PC-3 (cell line): ENCODE data around the gene EHMT1.

Experiments
- EZH2 ChIP-seq: fragments of 300-600 bp; sonication (generic); IDR thresholded peaks from one replicate; pipeline ENCODE4 v1.6.1; 2017; ENCODE audit warnings: antibody characterized with exemption, mild to moderate bottlenecking, low read length; ENCODE audit not compliant: unreplicated experiment
- EZH2phosphoT487 ChIP-seq: fragments of 300-600 bp; sonication (generic); IDR thresholded peaks from 2 replicates; pipeline ENCODE4 v1.6.1; 2018; ENCODE audit warnings: mild to moderate bottlenecking, antibody characterized with exemption, low read length, borderline replicate concordance
- TF ChIP-seq, protein P1 (sequence below): fragments of 300-600 bp; sonication (generic); conservative IDR thresholded peaks from 2 replicates; pipeline ENCODE4 v1.5.1; 2017; ENCODE audit warnings: antibody characterized with exemption, low read depth, mild to moderate bottlenecking, low read length

DNA sequence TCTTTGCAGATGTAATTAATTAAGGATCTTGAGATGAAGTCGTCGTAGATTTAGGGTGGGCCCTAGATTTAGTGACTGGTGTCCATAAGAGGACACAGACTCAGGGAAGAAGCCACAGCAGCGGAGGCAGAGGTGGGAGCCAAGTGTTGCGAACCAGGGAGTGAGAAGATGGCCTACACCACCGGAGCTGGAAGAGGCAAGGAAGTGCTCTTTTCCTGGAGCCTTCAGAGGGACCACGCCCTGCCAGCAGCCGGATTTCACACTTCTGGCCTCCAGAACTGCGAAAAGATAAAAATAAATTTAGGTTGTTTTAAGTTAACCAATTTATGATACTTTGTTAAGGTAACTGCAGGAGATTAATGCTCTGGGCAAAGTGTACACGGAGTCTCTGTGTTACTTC is 30.7 kb downstream of the EHMT1 start:
- TF ChIP-seq, protein P1, sequence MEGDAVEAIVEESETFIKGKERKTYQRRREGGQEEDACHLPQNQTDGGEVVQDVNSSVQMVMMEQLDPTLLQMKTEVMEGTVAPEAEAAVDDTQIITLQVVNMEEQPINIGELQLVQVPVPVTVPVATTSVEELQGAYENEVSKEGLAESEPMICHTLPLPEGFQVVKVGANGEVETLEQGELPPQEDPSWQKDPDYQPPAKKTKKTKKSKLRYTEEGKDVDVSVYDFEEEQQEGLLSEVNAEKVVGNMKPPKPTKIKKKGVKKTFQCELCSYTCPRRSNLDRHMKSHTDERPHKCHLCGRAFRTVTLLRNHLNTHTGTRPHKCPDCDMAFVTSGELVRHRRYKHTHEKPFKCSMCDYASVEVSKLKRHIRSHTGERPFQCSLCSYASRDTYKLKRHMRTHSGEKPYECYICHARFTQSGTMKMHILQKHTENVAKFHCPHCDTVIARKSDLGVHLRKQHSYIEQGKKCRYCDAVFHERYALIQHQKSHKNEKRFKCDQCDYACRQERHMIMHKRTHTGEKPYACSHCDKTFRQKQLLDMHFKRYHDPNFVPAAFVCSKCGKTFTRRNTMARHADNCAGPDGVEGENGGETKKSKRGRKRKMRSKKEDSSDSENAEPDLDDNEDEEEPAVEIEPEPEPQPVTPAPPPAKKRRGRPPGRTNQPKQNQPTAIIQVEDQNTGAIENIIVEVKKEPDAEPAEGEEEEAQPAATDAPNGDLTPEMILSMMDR, result no peak
- TF ChIP-seq EZH2phosphoT487, result no peak
- TF ChIP-seq EZH2, result no peak
